Prostate gland (tissue), 2 donors: Measurements from ENCODE around the gene POLL. TPM values are rescaled to one million over a fixed set of nuclear protein-coding genes. Genes with fewer than 3 reads are reported as not detected.

Source experiments
- DNase-seq: peaks from one replicate; pipeline ENCODE4 v3.0.0-alpha.2; 2019; ENCODE audit warnings: low spot score
- H3K27ac ChIP-seq, 2 donors: fragments of 200-600 bp; sonication (generic); 2 replicates each; pipeline ENCODE4 v1.5.1; 2017 to 2019
- H3K27me3 ChIP-seq: fragments of 200-600 bp; sonication (generic); replicated peaks from 2 replicates; pipeline ENCODE4 v1.5.1; 2019; ENCODE audit not compliant: insufficient read depth
- H3K36me3 ChIP-seq, 2 donors: fragments of 200-600 bp; sonication (generic); 1 replicate in 1 of 2; 2 replicates in 1 of 2; pipeline versions ENCODE4 v1.5.1 to v1.8.1; 2017 to 2019
- H3K4me1 ChIP-seq: fragments of 200-600 bp; sonication (generic); replicated peaks from 2 replicates; pipeline ENCODE4 v1.5.1; 2019
- H3K4me3 ChIP-seq, 2 donors: fragments of 200-600 bp; sonication (generic); 2 replicates each; pipeline ENCODE4 v1.5.1; 2017 to 2019
- H3K9me3 ChIP-seq: fragments of 200-600 bp; sonication (generic); 2 replicates; pipeline ENCODE4 v1.5.1; 2017
- POLR2A ChIP-seq: fragments of 450-650 bp; IDR thresholded peaks from one replicate; pipeline ENCODE4 v1.6.1; 2016; ENCODE audit warnings: antibody characterized with exemption, mild to moderate bottlenecking
- POLR2AphosphoS5 ChIP-seq: sonication (generic); formaldehyde crosslinking; IDR thresholded peaks from one replicate; pipeline ENCODE4 v1.6.1; 2017; ENCODE audit warnings: antibody characterized with exemption
- WGBS: methylation state at CpG from one replicate; pipeline ENCODE4 v1.1.5; 2018; 5-methylcytosine and 5-hydroxymethylcytosine counted together
- intact Hi-C: fragments of 100-400 bp; cut with DNase I; formaldehyde crosslinking; loops from one replicate; pipeline ENCODE4 v1.14.2; 2022
- total RNA-seq, 2 donors: library from RNA; depleted of rRNA; stranded (reverse); fragments of >200 nt; gene quantifications; one replicate each; pipeline ENCODE4 v1.1.0, GENCODE V29; 2016
- TF ChIP-seq, protein P1 (sequence below), 4 experiments: fragments of 200-600 bp in 2 of 4; fragments of 450-650 bp in 2 of 4; sonication (generic) in 2 of 4; IDR thresholded peaks; 1 replicate in 3 of 4; 2 replicates in 1 of 4; pipeline ENCODE4 v1.5.1; 2016 to 2019; ENCODE audit warnings: antibody characterized with exemption in 4 of 4, mild to moderate bottlenecking in 2 of 4, moderate library complexity in 2 of 4

POLL gene
- total RNA-seq, 2 donors from 2014 or later = 23.2 to 44.7 TPM

DNA sequence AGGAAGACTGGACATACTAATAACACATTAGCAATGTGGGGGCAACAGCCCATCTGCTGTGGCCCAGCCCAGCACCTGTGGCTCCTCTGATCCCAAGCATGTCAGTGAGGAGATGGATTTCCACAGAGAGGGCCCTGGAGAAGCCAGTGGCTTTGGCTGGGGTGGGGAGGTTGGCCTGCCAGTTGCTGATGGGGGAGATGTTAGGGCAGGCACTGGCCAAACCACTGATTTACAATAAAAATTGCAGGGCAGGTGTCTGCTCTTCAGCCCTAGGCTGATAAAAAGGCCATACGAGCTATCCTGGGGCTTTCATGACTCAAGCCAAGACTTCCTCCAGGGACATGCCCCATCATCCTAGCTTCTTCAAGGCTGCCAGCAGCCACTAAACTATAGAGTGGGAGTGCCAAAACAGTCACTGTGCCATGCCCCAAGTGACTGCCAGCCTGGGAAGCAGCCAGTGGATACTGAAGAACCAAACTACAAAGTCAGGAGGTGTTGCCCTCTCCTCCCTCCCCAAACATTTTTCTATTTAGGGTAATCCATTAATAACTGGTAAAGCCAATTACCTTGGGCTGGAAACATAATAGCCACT lies 37.9 kb upstream of the POLL start:
- Histone ChIP-seq H3K27me3 (no peaks in the 10 kb centered on the region), H3K27ac (no peak overlapping the region), H3K36me3 (no peaks in the 10 kb centered on the region), H3K4me3 (no peak overlapping the region), H3K9me3 (no peaks in the 10 kb centered on the region), H3K4me1 (no peaks in the 10 kb centered on the region)
- no peak for DNase-seq
- intact Hi-C loops = no loop called here
- TF ChIP-seq, protein P1, sequence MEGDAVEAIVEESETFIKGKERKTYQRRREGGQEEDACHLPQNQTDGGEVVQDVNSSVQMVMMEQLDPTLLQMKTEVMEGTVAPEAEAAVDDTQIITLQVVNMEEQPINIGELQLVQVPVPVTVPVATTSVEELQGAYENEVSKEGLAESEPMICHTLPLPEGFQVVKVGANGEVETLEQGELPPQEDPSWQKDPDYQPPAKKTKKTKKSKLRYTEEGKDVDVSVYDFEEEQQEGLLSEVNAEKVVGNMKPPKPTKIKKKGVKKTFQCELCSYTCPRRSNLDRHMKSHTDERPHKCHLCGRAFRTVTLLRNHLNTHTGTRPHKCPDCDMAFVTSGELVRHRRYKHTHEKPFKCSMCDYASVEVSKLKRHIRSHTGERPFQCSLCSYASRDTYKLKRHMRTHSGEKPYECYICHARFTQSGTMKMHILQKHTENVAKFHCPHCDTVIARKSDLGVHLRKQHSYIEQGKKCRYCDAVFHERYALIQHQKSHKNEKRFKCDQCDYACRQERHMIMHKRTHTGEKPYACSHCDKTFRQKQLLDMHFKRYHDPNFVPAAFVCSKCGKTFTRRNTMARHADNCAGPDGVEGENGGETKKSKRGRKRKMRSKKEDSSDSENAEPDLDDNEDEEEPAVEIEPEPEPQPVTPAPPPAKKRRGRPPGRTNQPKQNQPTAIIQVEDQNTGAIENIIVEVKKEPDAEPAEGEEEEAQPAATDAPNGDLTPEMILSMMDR (IDR thresholded peaks at IDR 0.05) = no peak
- TF ChIP-seq POLR2AphosphoS5 = no peak
- WGBS = 44% methylated on average over 1 of the region's 1 CpG

DNA sequence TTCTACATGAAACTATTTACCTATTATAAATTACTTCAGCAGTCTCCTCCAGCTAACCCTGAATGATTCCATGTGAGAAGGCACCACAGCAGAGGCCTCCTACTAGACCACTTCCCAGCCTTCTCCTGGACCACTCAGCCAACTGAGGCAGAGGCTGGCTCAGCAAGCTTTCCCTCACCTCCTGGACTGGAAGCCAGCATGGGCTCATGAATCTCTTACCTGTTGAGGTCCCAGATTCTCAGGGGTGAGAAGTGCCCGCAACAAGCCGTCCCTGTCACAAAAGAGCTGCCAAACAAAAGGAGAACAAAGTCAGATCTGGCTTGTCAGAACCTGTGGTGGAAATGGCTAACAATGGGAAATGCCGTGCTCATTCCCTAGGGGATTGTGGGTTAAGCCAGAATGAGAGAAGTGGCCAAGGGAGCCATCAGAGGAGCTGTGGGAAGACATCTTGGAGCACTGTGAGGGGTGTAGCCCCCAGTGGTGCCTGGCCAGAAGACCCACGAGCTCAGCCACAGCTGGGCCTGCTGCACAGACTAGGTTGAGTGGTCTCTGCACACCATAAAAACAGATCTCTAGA lies 36.6 kb upstream of the POLL start:
- H3K27me3 ChIP-seq = no peaks in the 10 kb centered on the region
- H3K9me3 ChIP-seq = no peaks in the 10 kb centered on the region
- no peak overlapping the region for H3K27ac ChIP-seq
- no peaks in the 10 kb centered on the region for H3K36me3 ChIP-seq
- TF ChIP-seq POLR2A (no peak), POLR2AphosphoS5 (no peak)
- TF ChIP-seq, protein P1 (IDR thresholded peaks at IDR 0.05) = no peak
- WGBS = 52% methylated on average over 4 of the region's 4 CpGs
- no peak overlapping the region for H3K4me3 ChIP-seq
- H3K4me1 ChIP-seq = no peaks in the 10 kb centered on the region
- no peak for DNase-seq
- intact Hi-C loops = no loop called here

DNA sequence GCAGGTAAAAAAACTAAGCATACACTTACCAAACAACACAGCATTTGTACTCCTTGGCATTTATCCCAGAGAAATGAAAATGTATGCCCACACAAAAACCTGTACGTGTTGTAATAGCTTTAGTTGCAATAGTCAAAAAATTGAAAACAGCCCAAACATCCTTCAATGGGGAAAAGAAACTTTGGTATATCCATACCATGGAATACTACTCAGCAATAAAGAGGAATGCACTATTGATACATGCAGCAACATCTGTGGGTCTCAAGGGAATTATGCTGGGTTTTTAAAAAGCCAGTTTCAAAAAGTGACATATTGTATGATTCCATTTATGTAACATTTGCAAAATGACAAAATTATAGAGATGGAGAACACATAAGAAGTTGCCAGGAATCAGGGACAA lies 35.5 kb upstream of the POLL start:
- Histone ChIP-seq H3K27me3 (no peaks in the 10 kb centered on the region), H3K36me3 (no peaks in the 10 kb centered on the region), H3K4me1 (no peaks in the 10 kb centered on the region), H3K27ac (no peak overlapping the region), H3K4me3 (no peak overlapping the region), H3K9me3 (no peaks in the 10 kb centered on the region)
- intact Hi-C loops = no loop called here
- no peak for DNase-seq
- WGBS = 69% methylated on average over 1 of the region's 1 CpG
- no peak for TF ChIP-seq POLR2A
- TF ChIP-seq, protein P1 (IDR thresholded peaks at IDR 0.05) = no peak
- no peak for TF ChIP-seq POLR2AphosphoS5

DNA sequence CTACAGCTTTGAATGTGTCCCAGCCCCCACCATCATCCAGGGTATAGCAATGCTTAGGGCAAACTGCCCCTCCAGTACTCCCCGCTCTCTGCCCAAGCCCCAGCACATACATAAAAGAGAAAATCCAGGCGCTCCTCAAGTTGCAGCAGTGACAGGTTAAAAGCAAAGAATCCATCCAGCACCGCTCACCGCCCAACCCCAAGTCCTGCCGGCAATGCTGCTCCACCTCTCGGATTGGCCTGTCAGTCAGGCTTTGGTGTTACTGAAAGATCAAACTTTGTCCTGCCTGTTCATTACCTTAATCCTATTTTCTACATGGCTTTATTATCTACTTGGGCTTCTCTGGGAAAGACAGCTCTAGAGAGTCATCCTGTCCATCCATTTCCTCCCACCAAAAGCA lies 31.9 kb upstream of the POLL start:
- H3K9me3 ChIP-seq = no peaks in the 10 kb centered on the region
- no peaks in the 10 kb centered on the region for H3K27me3 ChIP-seq
- DNase-seq = no peak
- WGBS = 97% methylated on average over 6 of the region's 6 CpGs
- no peaks in the 10 kb centered on the region for H3K36me3 ChIP-seq
- TF ChIP-seq, protein P1 (IDR thresholded peaks at IDR 0.05) = no peak
- no peak for TF ChIP-seq POLR2AphosphoS5
- TF ChIP-seq POLR2A = no peak
- no peak overlapping the region for H3K4me3 ChIP-seq
- H3K27ac ChIP-seq = no peak overlapping the region
- no peaks in the 10 kb centered on the region for H3K4me1 ChIP-seq
- intact Hi-C loops = no loop called here

DNA sequence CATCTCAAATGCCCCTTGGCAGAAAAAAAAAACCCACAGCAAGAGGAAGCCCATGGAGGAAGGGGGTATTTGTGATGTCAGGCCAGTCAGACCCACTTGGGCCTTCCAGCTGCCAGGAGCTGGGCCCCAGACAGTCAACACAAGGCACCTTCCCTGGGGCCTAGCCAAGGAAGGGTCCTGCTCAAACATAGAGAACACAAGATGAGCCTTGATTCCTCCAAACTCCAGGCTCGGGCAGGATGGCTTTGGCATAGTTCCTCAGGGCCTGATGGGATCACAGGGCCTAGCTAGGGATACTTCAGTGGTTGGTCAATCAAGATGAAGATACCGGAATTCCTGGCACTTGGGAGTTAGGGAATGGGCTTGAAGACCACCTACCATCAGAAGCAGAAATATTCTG lies 30.8 kb upstream of the POLL start:
- DNase-seq = no peak
- Histone ChIP-seq H3K4me3 (no peak overlapping the region), H3K27me3 (no peaks in the 10 kb centered on the region), H3K36me3 (no peaks in the 10 kb centered on the region), H3K27ac (no peak overlapping the region), H3K9me3 (no peaks in the 10 kb centered on the region), H3K4me1 (no peaks in the 10 kb centered on the region)
- intact Hi-C loops = no loop called here
- no peak for TF ChIP-seq POLR2A
- no peak for TF ChIP-seq POLR2AphosphoS5
- TF ChIP-seq, protein P1 (IDR thresholded peaks at IDR 0.05) = no peak
- WGBS = 96% methylated on average over 2 of the region's 2 CpGs
